OCI-LY7 (cell line): ENCODE results near the gene SNCAIP.

Experiments
- EZH2phosphoT487 ChIP-seq: fragments of 200-600 bp; sonication (generic); IDR thresholded peaks from 2 replicates; pipeline ENCODE4 v1.6.1; 2018; ENCODE audit warnings: low read depth, borderline replicate concordance, mild to moderate bottlenecking, mixed run types, antibody characterized with exemption, low read length, moderate library complexity, mixed read lengths
- TF ChIP-seq, protein P1 (sequence below): fragments of 200-600 bp; sonication (generic); conservative IDR thresholded peaks from 2 replicates; pipeline ENCODE4 v1.5.1; 2014; ENCODE audit warnings: mild to moderate bottlenecking, antibody characterized with exemption, low read length, moderate library complexity, mixed read lengths

DNA sequence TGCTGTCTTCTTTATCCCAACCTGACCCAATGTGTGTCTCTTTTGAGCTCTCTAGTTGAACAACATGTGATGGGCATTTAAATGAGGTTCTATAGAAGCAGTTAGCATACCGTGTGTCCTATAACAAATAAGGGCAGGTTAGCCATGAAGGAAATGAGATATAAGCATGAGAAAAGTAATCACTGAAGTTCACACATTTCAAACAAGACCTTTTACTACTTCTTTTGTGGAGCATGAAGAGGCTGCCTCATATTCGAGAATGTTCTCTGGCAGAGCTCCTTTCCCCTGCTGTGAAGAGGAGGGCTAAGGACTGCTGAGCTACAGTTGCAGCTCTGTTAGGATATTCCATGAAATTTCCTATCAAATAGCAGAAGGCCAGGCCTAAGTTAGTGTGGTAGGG lies 15.2 kb upstream of the SNCAIP start:
- TF ChIP-seq, protein P1, sequence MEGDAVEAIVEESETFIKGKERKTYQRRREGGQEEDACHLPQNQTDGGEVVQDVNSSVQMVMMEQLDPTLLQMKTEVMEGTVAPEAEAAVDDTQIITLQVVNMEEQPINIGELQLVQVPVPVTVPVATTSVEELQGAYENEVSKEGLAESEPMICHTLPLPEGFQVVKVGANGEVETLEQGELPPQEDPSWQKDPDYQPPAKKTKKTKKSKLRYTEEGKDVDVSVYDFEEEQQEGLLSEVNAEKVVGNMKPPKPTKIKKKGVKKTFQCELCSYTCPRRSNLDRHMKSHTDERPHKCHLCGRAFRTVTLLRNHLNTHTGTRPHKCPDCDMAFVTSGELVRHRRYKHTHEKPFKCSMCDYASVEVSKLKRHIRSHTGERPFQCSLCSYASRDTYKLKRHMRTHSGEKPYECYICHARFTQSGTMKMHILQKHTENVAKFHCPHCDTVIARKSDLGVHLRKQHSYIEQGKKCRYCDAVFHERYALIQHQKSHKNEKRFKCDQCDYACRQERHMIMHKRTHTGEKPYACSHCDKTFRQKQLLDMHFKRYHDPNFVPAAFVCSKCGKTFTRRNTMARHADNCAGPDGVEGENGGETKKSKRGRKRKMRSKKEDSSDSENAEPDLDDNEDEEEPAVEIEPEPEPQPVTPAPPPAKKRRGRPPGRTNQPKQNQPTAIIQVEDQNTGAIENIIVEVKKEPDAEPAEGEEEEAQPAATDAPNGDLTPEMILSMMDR, result no peak
- TF ChIP-seq EZH2phosphoT487, result no peak
